ENCODE measurements around the gene SSR2.

The SSR2 gene

DNA sequence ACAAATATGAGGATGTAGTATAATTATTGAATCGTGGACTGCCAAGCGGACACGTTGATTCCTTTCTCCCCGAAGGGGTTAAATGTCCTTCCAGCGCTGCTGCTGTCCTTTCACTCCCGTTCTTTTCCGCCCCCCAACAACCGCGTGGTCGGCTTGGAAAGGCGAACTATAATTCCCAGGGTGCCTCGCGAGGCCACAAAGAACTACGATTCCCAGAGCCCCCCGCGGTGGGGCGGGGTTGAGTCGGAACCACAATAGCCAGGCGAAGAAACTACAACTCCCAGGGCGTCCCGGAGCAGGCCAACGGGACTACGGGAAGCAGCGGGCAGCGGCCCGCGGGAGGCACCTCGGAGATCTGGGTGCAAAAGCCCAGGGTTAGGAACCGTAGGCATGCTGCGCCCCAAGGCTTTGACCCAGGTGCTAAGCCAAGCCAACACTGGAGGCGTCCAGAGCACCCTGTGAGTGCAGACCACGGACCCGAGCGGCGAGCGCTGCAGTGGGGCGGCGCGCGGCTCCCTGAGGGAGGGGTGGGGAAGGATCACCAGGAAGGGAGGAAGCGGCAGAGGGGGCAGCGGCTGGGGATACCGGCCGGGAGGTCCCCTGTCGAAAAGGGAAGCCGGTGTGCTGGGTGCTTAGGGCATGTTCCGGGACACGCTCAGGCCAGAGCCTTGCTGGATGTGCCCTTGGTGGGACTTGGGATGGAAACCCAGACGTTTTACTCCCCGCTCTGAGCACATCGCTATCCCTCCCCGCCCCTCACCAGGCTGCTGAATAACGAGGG is 33.9 kb upstream of the SSR2 start, which contains the start of gene LAMTOR2:
TSS of gene LAMTOR2 (plus strand) at position 283 of the 781 bp plus-strand sequence. CDS start at position 391, 108 bp downstream.
- H3K27ac ChIP-seq (ENCODE audit: low read depth, low read length), result peak within 1 kb of the TSS; percentile 88
- H3K36me3 ChIP-seq (ENCODE audit: low read length), result no peaks in the 10 kb centered on the region

DNA sequence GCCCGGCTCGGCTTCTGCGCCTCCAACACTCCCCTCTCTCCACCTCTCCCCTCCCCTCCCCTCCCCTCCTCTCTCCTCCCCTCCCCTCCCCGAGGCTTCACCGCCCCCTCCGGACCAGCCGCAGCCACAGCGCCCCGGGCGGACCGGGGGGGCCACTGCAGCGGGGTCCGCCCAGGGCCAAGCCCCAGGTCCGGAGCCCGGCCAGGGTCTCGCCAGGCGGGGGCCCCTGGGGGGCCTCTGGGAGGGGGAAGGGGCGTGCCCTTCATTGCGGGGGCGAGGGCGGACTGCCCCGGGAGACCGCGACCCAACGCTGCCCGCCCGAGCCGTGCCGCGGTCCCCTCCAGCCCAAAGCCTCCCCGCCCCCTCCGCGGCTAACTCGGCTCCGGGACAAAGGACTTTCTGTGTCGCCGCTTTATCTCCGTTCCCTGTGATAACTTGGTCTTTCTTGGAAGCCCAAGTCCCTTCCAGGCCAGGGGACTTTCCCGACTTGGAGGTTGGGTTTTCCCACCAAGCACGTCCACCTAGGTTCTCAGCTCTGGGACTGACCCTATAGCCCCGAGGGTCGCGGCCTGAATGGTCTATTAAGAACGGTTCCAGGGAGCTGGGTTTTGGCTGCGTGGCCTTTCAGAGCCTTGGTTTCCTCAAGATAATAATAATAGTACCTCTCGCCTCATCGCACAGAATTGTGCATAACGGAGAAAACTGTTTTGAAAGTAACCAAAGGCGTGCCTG is 33.2 kb upstream of the SSR2 start, which contains the start of gene UBQLN4:
TSS of gene UBQLN4 (minus strand) at position 31 of the 732 bp plus-strand sequence. CDS start 97 bp downstream, outside the sequence.
- Histone ChIP-seq H3K9ac (ENCODE audit: low read length) (peak within 1 kb of the TSS; percentile 91), H4K20me1 (ENCODE audit: low read depth, low read length) (no peaks in the 10 kb centered on the region), H3K4me2 (ENCODE audit: low read depth, low read length, poor library complexity, severe bottlenecking) (peak within 1 kb of the TSS; percentile 98), H3K27ac (ENCODE audit: low read depth, low read length) (peak within 1 kb of the TSS; percentile 88), H3K4me3 (ENCODE audit: insufficient read depth, low read length, poor library complexity, severe bottlenecking) (peak within 1 kb of the TSS; percentile 84), H3K79me2 (ENCODE audit: insufficient read depth, low read length) (peaks cover 13% of the 10 kb centered on the region), H3K27me3 (ENCODE audit: low read length) (no peaks in the 10 kb centered on the region), H3K9me3 (ENCODE audit: insufficient read depth, low read length) (no peaks in the 10 kb centered on the region), H3K9me2 (replicated peaks; ENCODE audit: insufficient read depth, low read length) (no peaks in the 10 kb centered on the region), H2AFZ (ENCODE audit: low read depth, low read length, severe bottlenecking) (peak within 1 kb of the TSS; percentile 81), H3K36me3 (ENCODE audit: low read length) (no peaks in the 10 kb centered on the region), H3F3A (ENCODE audit: insufficient read depth) (peaks cover 10% of the 10 kb centered on the region)
- no peak for TF ChIP-seq EZH2phosphoT487 (conservative IDR thresholded peaks at IDR 0.05; ENCODE audit: low read length)
- TF ChIP-seq, protein P1, sequence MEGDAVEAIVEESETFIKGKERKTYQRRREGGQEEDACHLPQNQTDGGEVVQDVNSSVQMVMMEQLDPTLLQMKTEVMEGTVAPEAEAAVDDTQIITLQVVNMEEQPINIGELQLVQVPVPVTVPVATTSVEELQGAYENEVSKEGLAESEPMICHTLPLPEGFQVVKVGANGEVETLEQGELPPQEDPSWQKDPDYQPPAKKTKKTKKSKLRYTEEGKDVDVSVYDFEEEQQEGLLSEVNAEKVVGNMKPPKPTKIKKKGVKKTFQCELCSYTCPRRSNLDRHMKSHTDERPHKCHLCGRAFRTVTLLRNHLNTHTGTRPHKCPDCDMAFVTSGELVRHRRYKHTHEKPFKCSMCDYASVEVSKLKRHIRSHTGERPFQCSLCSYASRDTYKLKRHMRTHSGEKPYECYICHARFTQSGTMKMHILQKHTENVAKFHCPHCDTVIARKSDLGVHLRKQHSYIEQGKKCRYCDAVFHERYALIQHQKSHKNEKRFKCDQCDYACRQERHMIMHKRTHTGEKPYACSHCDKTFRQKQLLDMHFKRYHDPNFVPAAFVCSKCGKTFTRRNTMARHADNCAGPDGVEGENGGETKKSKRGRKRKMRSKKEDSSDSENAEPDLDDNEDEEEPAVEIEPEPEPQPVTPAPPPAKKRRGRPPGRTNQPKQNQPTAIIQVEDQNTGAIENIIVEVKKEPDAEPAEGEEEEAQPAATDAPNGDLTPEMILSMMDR (IDR thresholded peaks at IDR 0.05; ENCODE audit: insufficient read depth, low read length, poor library complexity, severe bottlenecking), result peak; percentile 35

More for the DNA sequence above, 33.9 kb upstream of the SSR2 start, which contains the start of gene LAMTOR2:
- peak within 1 kb of the TSS; percentile 84 for H3K4me3 ChIP-seq (ENCODE audit: insufficient read depth, low read length, poor library complexity, severe bottlenecking)
- peaks cover 13% of the 10 kb centered on the region for H3K79me2 ChIP-seq (ENCODE audit: insufficient read depth, low read length)
- H3K9ac ChIP-seq (ENCODE audit: low read length), result peak within 1 kb of the TSS; percentile 91
- peak within 1 kb of the TSS; percentile 98 for H3K4me2 ChIP-seq (ENCODE audit: low read depth, low read length, poor library complexity, severe bottlenecking)
- peak within 1 kb of the TSS; percentile 81 for H2AFZ ChIP-seq (ENCODE audit: low read depth, low read length, severe bottlenecking)
- H3K9me2 ChIP-seq (replicated peaks; ENCODE audit: insufficient read depth, low read length), result no peaks in the 10 kb centered on the region
- no peak for TF ChIP-seq EZH2phosphoT487 (conservative IDR thresholded peaks at IDR 0.05; ENCODE audit: low read length)
- TF ChIP-seq, protein P1 (IDR thresholded peaks at IDR 0.05; ENCODE audit: insufficient read depth, low read length, poor library complexity, severe bottlenecking), result no peak
- no peaks in the 10 kb centered on the region for H3K27me3 ChIP-seq (ENCODE audit: low read length)
- no peaks in the 10 kb centered on the region for H3K9me3 ChIP-seq (ENCODE audit: insufficient read depth, low read length)
- H4K20me1 ChIP-seq (ENCODE audit: low read depth, low read length), result no peaks in the 10 kb centered on the region
- H3F3A ChIP-seq (ENCODE audit: insufficient read depth), result peaks cover 10% of the 10 kb centered on the region

DNA sequence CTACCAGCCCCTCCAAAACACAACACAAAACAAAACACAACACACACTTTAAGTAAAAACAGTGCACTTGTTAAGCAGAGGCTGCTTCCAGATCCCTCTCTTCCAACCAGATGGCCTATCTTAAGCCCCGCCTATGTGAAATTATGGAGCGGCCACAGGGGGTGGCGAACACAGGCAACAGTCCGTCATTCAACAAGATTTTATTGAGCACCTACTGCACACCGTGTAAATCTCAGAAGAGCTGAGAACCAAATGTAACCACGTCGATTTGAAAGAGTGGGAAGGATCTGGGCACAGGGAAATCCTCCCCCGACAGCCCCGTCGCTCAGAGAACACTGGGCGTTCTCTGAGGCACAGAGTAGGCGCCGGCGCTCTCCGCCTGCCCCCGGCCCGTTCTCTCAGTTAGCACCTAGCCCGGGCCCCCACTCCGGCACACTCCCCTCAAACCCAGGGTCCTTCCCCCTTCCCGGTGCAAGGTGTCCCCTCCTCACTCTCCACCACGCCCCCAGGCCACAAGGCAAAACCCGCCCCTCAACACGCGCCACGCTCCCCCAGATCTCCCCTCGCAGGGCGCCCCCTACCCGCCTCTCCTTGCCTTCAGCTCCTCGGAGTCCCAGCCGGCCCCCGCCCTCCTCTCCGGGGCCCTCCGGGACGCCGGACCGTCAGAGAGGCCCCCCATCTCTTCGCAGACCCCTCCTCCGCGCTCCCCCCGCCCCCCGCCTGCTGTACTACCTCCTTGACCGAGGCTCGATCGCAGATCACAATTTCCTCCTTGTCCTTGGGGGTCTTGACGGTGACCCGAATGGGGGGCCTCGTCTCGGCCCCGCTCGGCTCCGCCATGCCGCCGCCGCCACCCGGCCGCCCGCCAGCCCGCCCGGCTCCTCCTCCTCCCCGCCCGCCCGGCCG is 32.4 kb upstream of the SSR2 start:
- Histone ChIP-seq H3K36me3 (ENCODE audit: low read length) (no peaks in the 10 kb centered on the region), H3K27me3 (ENCODE audit: low read length) (no peaks in the 10 kb centered on the region), H3K9me2 (replicated peaks; ENCODE audit: insufficient read depth, low read length) (no peaks in the 10 kb centered on the region), H4K20me1 (ENCODE audit: low read depth, low read length) (no peaks in the 10 kb centered on the region), H3K27ac (ENCODE audit: low read depth, low read length) (peak overlapping the region; percentile 52), H3K9ac (ENCODE audit: low read length) (peak overlapping the region; percentile 91), H2AFZ (ENCODE audit: low read depth, low read length, severe bottlenecking) (peak overlapping the region; percentile 22), H3K9me3 (ENCODE audit: insufficient read depth, low read length) (no peaks in the 10 kb centered on the region), H3F3A (ENCODE audit: insufficient read depth) (peaks cover 10% of the 10 kb centered on the region), H3K79me2 (ENCODE audit: insufficient read depth, low read length) (peaks cover 13% of the 10 kb centered on the region), H3K4me2 (ENCODE audit: low read depth, low read length, poor library complexity, severe bottlenecking) (peak overlapping the region; percentile 68), H3K4me3 (ENCODE audit: insufficient read depth, low read length, poor library complexity, severe bottlenecking) (peak overlapping the region; percentile 83)
- no peak for TF ChIP-seq EZH2phosphoT487 (conservative IDR thresholded peaks at IDR 0.05; ENCODE audit: low read length)
- TF ChIP-seq, protein P1 (IDR thresholded peaks at IDR 0.05; ENCODE audit: insufficient read depth, low read length, poor library complexity, severe bottlenecking), result no peak
